NCI-H2029 (cell line): ENCODE results near the gene ADI1.
A peak's percentile ranks its signal among the peaks of the same experiment; 100 is the strongest.

Experiments
- DNase-seq: peaks from one replicate; lab custom pipeline; 2025; lab: John Stamatoyannopoulos, UW

The ADI1 gene

DNA sequence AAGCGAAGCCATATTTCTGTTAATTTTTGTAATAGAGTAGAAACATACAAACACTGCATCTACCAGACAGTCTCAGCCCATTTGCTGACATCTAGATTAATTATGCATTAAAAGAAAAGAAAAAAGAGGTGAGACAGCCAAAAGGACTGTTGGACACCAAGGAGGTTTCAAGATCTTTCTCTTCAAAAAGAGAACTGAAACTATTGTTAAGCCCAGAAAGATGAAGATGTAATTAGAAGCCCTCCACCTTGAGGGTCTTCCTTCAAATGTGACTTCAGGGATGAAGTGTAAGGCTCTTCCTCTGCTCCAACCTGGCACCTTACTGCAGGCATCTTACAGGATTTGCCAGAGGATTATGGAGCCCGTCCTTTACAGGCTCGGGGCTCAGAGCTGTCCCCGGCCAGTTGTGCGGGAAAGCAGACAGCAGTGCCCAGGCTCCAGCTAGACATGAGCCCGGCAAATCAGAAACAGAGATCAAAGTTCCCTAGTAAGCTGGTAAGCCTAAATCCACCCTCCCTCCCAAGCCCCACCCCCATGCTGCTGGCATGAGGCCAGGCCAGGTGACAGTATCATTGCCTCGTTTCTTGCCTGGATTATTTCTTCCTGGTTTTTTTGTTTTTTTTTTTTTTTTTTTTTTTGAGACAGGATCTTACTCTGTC lies 38.9 kb downstream of the ADI1 start:
- peak; percentile 47 for DNase-seq

DNA sequence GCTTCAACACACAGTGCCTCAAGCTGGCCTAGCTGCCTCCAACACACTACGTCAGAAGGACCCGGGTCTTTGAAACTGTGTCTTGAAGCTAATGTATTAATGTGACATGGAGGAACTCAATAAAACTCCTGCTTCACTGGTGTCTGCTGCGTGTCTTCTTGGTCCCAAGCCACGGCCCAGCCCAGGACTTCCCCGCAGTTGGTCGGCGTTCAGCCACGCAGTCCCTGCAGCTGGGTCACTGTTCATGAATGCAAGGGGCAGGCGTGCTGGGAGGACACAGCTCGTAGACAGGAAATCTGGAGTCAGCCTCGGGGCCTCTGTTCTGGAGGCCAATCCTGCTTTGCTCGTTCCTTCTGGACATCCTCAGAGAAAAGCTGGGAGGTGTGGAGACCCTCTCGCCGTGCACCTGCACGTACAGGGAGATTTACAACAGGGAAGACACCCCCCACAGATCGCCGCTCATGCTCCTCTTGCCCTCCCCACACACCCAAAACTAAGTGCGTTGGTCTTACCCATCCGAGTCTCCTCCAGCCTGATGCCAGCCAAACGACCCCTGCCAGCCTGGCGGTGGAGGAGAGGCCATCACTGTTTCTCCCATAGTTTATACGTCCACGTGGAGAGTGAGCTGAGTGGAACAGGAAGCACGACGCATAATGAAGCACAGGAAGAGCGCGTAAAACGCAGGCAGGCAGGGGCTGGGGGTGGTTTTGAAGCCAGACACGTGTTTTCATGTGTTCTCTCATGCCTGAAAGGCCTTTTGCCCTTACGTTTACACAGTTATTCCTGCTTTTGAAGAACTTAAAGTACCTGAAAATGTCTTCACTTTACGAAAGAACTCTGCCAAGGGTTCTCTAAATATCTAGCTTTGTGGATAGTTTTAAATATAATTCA lies 39.7 kb downstream of the ADI1 start:
- no peak for DNase-seq

DNA sequence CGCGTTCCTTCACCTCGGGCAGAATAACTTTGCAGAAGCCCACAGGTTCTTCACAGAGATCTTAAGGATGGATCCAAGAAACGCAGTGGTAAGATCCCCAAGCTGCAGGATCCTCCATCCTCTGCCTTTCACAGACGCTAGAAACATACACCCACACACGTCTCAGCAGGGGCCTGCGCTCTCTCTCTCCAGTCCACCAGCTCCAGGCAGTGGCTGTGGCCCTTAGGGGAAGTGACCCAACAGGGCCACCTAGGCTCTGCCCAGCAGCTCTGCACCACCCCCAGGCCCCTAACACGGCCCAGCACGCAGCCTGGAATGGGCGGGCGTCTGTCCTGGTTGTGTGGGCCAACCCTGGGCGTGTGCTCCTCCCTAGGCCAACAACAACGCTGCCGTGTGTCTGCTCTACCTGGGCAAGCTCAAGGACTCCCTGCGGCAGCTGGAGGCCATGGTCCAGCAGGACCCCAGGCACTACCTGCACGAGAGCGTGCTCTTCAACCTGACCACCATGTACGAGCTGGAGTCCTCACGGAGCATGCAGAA lies 40.4 kb downstream of the ADI1 start:
- no peak for DNase-seq

DNA sequence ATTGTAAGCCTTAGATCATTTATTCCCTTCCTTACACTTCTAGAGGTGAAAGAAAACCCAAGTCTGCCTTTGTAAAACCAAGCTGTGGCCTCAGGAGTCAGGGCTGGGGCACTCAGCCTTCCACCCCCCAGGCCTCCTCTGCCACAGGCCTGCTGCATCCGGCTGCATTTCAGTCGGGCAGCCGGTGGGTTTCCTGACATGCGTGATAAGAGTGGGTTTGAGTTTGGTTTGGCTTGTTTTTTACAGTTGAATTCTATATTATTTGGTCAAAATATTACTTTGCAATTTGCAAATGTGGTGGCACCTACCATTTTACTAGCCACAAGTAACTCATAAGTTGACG lies 42.4 kb downstream of the ADI1 start:
- DNase-seq: no peak

DNA sequence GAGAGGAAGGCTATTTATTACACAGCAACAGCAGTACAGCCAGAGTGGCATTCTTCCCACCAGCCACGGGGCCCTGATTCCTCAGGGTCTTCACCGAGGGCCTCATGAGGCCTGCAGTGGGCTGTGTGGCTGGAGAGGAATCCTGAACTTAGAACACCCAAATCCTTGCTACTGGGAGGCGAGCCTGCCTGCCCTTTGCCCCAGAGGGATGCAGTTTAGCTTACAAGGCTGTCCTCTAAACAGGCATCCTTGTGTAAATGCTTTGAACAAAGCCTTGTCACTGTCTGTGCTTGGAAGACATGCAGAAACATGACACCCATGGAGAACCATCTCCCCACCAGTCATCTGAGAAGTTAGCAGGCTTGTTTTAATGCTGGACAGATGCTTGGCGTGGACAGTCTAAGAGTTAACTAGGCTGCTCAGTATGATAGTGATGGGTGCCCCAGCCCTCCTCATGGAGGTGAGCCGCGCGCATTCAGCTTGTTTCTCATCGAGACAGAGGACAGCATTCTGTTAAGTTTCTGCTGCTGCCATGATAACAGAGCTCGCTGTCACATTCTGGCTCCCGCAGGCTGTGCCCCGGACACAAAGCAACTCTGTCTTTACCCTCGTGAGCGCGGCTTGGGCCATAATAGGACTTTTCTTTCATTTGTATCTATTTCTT lies 42.9 kb downstream of the ADI1 start:
- no peak for DNase-seq

DNA sequence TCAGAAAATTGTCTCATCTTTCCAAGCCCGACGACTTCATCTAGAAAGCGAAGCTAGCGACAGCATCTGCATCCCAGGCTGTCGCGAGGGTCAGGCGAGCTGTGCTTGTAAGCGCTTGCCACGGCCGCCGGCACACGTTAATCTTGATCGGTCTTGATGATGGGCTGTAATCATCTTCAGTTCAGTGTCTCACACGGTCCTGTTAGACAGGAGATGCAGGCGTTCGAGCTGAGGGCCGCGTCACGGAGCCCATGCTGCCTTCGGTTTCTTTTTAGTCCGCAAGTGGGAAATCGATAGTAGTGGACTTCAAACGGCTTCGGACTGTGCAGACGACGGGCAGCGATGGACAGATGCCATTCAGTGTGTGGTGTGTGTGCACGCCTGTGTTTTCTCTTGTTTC lies 43.6 kb downstream of the ADI1 start:
- no peak for DNase-seq

DNA sequence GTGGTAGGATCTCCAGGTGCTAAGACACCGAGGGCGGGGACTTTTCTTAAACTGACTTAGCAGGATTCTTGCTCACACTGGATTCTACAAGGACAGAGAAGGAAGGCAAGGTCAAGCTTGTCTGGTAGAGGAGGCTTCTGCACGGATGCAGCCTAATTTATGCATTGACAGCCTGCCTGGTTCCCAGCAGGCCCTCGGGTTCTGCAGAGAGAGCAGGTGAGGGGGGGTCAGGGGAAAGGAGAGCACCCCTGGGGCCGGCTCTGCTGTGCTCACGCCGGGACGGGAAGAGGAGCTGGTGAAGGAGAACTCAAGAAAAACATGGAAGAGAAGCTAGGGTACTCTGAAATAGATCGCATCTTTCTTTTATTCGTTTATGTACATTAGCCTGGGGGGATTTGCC lies 46.4 kb downstream of the ADI1 start:
- DNase-seq: no peak

DNA sequence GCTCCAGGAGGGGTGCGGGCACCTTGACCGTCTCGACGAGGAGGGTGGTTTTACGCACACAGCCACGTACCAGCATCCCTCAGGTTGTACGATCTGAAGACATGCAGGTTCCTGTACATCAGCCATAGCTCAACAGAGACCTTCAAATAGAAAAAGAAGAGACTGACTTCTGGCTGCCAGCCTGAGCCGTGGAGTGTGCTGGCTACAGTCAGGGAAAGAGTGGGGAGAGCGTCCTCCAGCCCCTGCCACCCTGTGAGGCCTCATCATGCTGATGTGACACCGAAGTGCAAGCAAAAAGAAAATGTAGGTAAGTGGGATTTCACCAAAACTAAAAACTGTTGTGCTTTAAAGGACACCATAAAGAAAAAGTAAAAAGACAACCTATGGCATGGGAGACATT lies 47.0 kb downstream of the ADI1 start:
- DNase-seq: no peak

DNA sequence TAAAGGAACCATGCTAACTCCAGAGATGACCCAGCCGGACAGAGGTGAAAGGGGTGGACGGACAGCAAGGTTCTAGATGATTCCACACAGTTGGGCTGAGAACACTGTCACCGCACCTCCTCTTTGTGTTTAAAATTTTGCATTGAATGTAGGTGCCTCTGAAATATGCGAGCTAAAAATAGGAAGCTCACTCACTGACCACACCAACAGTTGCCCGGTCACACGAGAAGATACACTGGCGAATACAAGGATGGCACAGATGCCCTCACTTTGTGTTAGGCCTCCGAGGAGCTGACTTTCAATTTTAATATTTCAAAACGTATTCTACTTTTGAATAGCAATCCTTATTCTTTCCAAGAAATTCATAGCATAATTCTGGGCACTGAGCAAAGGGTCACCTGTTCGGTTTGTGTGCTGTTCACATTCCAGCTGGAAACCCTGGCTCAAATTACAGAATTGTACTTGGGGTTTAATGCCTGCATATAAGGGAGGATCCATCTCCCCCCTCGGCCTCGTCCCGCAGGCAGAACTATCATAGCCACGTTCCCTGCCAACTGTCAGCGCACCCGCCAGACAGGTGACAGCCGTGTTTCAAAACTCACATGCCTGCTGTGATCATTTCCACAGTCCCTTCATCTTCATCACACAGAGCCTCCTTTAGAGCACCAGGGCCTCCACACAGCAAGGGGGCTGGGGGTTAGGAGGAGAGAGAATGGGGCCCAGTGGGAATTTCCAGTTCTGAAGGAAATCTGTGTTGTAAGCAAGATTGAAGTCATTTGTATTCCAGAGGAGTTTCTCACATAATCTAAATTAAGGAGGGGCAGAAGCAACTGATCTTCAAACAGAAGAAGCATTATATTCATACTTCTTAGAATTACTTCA lies 48.2 kb downstream of the ADI1 start:
- no peak for DNase-seq

DNA sequence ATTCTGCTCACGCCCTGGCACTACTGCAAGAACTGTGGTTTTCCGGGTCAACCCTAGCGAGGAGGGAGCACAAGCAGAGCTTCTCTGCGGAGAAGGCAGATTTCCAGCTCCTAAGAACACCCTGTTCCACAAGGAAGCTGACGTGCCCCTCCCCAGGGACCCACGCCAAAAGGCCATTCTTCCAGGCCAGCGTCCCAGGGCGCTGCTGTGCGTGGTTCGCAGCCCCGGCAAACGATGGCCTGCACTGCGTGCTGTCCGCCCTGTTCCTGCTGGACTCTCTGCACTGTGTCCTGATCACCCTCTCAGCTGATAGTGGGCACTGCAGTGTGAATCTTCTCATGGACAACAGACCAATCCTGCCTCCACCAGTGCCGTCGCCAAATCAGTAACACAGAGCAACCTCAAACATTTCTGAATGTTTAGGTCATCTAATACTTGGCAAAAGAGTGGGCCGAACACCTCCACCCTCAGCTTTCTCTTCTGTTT lies 49.1 kb downstream of the ADI1 start:
- no peak for DNase-seq

DNA sequence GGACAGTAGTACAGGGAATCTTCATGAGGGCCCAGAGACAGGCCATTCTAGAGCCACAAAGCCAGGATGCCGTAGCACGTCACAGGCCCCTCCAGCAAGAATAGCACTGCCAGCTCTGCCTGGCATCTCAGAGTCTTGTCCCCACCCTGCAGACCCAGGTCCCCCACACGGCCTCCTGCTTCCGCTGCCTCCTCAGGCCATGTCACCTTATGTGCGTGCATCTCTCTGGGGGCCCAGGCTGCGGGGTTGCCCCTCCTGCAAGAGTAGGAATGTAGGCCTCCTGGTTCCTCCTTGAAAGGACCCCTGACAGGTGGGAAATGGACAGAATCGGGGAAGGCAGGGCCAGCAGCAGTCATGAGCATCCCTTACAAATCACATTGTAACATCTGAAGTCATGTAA lies 49.8 kb downstream of the ADI1 start:
- DNase-seq: no peak

DNA sequence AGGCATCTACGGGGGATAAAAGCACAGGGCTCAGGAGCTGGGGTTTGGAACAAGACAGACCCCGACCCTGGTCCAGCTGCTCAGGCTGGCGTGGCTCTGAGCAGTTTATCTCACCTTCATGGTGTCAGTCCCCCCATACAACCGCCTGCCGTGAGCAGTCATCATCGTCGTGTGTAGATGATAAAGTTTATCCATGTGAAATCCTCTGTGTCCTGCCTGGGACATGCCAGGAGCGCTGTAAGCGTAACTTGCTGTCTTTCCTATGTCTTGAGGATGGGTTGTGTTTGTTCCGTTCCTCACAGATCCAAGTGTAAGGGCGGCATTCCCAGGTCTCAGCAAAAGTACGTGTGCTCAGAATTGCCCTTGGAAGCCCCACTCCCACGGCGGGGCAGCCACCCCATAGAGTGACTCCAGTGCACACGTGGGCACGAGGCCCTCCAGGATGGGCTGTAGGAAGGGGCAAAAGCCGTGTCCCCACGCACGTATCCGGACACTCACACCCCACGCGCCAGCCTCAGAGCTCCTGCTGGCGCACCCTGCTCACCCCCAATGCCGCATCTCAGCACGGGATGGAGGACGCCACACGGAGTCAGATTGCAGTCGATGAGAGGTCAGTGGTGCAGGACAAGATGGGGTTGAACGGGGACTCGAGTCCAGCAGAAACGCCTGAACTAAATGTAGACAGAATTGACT lies 50.9 kb downstream of the ADI1 start:
- no peak for DNase-seq

DNA sequence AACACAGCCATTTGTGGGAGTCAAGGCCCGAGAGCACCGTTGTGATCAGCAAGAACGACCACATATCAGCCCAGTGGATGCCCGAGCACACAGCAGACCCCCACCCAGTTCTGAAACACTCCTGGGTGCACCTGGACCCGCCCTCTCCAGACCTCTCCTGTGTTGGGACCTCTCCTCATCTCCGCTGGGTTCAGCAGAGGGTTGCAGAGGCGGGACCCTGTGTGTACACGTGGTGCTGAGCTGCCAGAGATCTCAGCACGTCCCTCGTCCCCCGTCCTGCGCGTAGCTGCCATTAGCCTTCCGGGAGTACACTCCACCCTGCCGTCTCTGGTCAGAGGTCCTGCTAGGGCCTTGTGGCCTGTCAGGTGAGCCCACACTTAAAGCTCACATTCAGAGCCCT lies 51.7 kb downstream of the ADI1 start:
- no peak for DNase-seq

DNA sequence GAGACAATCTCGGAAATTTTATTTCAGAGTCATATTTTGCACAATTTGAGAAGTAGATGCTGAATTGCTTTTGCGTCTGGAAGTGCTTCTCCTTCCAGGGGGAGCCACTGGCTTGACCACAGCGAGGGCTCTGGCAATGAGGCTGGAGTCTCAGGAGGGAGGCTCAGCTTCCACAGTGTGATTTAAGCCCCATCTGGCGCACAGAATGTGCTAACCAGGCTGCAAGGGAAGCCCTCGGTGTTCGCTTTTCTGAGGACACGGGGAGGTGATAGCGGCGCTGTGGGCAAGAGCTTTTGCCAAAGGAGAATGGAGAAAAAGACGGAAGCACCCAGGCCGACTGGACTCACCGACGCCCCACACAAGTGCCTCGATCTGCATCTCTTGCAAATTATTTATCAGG lies 52.4 kb downstream of the ADI1 start:
- no peak for DNase-seq

DNA sequence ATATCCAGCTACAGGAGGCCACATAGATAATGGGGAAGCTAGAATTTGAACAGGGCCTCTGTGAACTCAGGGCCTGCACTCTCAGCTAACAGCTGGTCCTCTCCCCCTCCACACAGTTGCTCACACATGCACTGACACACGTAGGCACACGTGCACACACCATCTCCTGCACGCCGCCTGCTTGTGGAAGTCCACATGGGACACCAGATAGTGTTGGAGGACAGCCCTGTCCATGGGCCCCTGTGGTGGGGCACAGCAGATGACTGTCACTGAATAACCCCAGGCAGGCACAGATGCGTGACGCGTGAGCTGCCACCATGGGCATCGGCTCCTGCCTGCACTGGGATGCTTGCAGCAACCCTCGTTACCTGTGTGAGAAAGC lies 52.9 kb downstream of the ADI1 start:
- no peak for DNase-seq

DNA sequence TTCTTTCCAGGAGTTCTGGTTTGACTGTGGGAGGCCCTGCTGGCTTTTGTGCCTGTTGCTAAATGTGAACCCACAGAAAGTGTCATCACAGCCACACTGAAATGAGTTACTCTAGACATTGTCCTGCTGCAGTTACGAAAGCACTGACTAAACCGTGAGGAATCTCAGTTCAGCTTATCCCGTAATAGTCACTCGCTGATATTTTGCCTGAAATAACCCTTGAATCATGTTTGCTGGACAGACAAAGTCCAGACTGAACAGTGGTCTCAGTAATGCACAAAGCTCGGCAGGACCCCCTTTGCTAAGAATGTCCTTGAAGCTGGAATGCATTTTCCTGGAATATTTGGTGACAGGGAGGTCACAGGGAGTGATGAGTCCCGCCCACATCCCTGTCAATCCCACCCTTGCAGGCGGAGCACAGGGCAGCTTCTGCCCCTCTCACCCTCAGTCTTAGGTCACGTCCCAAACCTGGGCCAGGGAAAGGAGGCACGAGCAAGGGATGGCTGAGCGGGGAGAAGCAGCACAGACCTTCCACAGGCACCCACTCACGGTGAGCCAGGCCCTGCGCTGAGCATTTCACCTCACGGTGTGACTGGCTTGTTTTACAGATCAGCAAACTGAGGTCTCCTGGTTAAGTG lies 53.4 kb downstream of the ADI1 start:
- no peak for DNase-seq

DNA sequence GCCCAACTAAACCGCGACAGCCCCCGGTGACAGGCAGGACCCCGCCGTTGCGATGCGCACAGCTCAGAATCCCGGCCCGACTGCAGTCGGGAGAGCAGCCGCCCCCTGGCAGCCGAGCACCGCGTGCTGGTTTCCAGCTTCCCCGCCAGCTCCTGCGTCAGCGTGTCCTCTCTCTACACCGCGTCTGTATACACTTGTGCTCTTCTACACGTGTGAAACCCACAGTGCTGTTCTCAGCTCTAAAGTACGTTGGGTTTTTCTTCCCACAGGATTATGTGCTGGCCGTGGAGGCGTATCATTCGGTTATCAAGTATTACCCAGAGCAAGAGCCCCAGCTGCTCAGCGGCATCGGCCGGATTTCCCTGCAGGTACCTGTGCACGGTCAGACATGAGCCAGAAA lies 54.0 kb downstream of the ADI1 start:
- DNase-seq: no peak

DNA sequence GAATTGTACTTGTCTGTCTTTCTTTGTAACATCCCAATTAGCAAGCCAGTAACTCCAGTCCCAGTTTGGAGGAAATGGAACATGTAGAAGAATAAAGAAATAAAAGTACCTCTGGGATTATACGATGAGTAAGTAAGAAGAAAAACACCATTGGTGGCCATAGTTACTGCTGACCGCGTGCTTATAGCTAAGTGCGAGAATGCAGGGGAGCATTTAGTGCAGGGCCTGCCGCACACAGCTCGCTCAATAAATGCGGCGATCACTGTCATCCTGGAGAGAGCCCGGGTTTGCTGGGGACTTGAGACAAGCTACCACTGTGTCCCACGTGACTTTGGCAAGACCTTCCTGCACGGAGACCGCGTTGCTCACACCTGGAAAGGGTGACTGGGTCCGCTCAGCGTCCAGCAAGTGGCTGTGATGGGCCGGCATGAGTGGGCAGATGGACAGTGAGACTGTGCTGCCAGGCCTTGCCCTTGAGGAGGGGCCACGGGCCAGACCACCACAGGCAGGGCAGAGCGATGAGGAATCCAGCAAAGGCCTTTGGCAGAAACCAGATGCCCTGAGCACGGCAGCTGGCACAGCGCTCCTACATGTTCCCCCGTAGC lies 54.8 kb downstream of the ADI1 start:
- no peak for DNase-seq

DNA sequence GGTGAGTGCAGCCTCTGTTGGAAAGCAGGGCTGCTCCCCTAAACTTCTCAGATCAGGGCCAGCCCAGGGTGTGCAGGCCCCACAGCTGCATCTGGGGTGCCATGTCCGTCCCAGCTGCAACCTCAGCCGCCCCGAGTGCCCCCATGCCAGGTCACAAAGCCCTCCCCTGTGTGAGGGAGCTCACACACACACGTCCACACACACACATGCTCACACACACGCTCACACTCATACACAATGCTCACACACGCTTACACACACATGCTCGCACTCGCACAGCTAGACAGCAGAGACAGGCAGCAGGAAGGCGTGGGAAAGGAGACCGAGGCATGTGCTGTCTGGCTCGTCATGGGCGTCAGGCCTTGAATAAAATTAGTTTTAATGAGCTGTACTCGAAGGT lies 55.4 kb downstream of the ADI1 start:
- DNase-seq: no peak

DNA sequence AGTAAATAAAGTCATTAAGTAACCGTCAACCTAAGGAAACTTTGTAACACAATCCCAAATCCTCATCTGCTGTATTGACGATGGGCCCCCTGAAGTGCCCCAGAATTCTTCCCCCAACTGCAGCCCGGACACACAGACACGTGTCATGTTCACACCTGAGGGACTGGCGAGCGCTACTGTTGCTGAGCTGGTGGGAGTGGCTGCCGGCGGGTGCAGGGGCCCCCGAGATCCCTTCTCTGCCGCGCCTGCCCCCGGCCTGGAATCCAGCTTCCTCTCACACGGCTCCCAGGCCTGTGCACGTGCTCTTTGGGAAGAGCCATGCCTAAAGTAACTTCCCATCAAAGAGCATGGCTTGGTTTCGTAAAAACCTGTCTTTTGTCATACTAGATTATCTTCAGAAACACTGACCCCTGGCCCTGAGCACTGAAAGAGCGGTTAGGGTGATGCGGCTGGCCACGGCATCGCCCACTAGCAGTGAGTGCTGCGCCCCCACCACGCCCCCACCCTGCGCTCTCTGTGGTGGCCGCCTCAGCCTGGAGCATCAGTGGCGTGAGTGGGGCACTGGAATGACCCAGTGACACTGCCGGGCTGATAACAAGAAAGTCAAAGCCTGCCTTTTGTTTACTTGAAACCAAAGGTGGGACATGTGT lies 56.0 kb downstream of the ADI1 start:
- no peak for DNase-seq
